Ovary (tissue), 3 donors: ENCODE data around the gene ADAMTS3.

Experiments
- EP300 ChIP-seq: sonication (generic); formaldehyde crosslinking; IDR thresholded peaks from one replicate; pipeline ENCODE4 v1.6.1; 2017; ENCODE audit warnings: antibody characterized with exemption
- POLR2A ChIP-seq: fragments of 450-650 bp; IDR thresholded peaks from one replicate; pipeline ENCODE4 v1.6.1; 2017; ENCODE audit warnings: antibody characterized with exemption, mild to moderate bottlenecking, moderate library complexity
- TF ChIP-seq, protein P1 (sequence below), 3 donors: fragments of 450-650 bp in 2 of 3; fragments of 200-600 bp in 1 of 3; IDR thresholded peaks; one replicate each; pipeline versions ENCODE4 v1.5.1 to v1.8.0; 2016 to 2022; ENCODE audit warnings: antibody characterized with exemption in 3 of 3, mild to moderate bottlenecking in 1 of 3
- donor health status: DM: no; HTN: no; CAD: no.

DNA sequence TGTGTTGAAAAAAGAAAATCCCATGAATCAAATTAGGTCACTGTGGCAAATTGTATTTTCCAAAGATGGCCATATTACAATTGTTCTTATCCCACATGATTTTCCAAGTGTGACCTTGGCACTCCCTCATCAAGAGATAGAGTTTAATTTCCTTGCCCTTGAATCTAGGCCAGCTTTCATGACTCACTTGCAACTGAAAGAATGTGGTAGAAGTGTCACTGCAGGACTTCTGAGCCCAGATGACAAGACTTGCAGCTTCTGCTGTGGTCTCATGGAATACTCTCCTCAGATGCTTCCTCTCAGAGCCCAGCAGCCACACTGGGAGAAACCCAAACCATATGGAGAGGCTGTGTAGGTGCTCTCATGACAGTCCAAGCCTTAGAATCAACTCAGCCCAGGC is 139.0 kb downstream of the ADAMTS3 start:
- TF ChIP-seq, protein P1, sequence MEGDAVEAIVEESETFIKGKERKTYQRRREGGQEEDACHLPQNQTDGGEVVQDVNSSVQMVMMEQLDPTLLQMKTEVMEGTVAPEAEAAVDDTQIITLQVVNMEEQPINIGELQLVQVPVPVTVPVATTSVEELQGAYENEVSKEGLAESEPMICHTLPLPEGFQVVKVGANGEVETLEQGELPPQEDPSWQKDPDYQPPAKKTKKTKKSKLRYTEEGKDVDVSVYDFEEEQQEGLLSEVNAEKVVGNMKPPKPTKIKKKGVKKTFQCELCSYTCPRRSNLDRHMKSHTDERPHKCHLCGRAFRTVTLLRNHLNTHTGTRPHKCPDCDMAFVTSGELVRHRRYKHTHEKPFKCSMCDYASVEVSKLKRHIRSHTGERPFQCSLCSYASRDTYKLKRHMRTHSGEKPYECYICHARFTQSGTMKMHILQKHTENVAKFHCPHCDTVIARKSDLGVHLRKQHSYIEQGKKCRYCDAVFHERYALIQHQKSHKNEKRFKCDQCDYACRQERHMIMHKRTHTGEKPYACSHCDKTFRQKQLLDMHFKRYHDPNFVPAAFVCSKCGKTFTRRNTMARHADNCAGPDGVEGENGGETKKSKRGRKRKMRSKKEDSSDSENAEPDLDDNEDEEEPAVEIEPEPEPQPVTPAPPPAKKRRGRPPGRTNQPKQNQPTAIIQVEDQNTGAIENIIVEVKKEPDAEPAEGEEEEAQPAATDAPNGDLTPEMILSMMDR (IDR thresholded peaks at IDR 0.05) = no peak
- TF ChIP-seq EP300 (no peak), POLR2A (no peak)
